MV-4-11 (cell line): ENCODE results near the gene CTXN1.
"Not testable (repeated sequence)": the region's sequence is repeated elsewhere in the genome, so short reads cannot be mapped to it uniquely, and the experiment has no call there.

Source experiments
- DNase-seq: peaks from one replicate; lab custom pipeline; 2025; lab: John Stamatoyannopoulos, UW

CTXN1 gene

DNA sequence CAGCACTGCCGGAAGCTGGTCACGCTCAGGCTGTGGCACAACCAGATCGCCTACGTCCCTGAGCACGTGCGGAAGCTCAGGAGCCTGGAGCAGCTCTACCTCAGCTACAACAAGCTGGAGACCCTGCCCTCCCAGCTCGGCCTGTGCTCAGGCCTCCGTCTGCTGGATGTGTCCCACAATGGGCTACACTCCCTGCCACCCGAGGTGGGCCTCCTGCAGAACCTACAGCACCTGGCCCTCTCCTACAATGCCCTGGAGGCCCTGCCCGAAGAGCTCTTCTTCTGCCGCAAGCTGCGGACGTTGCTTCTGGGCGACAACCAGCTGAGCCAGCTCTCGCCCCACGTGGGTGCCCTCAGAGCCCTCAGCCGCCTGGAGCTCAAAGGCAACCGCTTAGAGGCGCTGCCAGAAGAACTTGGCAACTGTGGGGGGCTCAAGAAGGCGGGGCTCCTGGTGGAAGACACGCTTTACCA lies 25.5 kb downstream of the CTXN1 start:
- DNase-seq: no peak

DNA sequence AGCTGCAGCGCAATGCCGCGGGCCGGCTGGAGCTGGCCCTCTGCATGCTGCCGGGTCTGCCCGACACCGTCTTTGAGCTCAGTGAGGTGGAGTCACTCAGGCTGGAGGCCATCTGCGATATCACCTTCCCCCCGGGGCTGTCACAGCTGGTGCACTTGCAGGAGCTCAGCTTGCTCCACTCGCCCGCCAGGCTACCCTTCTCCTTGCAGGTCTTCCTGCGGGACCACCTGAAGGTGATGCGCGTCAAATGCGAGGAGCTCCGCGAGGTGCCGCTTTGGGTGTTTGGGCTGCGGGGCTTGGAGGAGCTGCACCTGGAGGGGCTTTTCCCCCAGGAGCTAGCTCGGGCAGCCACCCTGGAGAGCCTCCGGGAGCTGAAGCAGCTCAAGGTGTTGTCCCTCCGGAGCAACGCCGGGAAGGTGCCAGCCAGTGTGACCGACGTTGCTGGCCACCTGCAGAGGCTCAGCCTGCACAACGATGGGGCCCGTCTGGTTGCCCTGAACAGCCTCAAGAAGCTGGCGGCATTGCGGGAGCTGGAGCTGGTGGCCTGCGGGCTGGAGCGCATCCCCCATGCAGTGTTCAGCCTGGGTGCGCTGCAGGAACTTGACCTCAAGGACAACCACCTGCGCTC lies 26.1 kb downstream of the CTXN1 start:
- DNase-seq: no peak

DNA sequence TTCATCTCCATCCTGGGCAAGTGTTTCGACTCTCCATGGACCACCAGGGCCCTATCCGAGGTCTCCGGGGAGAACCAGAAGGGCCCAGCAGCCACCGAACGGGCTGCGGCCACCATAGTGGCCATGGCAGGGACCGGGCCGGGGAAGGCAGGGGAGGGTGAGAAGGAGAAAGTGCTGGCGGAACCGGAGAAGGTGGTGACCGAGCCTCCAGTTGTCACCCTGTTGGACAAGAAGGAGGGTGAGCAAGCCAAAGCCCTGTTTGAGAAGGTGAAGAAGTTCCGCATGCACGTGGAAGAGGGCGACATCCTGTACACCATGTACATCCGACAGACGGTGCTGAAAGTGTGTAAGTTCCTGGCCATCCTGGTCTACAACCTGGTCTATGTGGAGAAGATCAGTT lies 27.0 kb downstream of the CTXN1 start:
- no peak for DNase-seq

DNA sequence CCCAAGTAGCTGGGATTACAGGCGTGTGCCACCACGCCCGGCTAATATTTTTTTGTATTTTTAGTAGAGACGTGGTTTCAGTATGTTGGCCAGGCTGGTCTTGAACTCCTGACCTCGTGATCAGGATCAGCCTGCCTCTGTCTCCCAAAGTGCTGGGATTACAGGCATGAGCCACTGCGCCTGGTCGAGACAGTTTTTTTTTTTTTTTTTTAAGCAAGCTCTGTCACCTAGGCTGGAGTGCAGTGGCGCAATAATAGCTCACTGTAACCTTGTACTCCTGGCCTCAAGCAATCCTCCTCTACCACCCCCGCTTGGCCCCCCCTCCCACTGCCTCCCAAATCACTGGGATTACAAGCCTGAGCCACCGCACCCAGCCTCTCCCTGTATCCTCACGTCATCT lies 28.6 kb downstream of the CTXN1 start:
- DNase-seq: no peak

GRCh38 chr19:7895565-7895964 lies 30.4 kb downstream of the CTXN1 start:
- DNase-seq: no peak

DNA sequence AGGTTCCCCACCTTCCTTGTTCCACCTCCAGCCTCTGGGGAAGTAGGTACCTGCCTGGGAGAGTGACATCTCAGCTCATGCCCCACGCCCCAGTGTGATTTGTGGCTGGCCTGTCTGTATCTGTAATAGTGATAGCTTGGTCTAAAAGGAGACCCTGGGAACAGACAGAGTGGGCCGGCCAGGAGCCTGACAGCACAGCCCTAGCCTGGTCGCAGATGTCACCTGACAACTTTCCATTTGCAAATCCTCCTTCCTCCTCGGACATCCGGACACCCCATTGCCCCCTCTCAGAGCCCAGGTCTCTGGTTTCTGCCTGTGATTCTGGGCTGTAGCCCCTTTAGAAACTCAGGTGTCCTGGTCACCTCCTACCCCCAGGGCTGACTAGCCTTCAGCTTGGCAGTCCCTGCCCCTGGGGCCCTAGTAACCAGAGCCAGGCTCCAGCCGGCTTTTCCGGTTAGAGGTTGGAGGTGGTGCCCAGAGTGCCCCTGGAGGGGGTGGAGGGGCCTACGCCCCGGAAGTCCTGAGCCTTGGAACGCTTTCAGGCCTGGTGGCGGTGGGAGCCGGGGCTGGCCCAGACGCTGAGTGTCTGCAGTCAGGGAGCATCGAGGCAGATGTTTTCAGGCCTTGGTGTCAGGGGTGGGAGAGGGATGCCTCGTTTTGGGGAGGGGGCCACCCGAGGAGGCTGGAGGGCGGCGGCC lies 31.2 kb downstream of the CTXN1 start:
- DNase-seq: no peak

DNA sequence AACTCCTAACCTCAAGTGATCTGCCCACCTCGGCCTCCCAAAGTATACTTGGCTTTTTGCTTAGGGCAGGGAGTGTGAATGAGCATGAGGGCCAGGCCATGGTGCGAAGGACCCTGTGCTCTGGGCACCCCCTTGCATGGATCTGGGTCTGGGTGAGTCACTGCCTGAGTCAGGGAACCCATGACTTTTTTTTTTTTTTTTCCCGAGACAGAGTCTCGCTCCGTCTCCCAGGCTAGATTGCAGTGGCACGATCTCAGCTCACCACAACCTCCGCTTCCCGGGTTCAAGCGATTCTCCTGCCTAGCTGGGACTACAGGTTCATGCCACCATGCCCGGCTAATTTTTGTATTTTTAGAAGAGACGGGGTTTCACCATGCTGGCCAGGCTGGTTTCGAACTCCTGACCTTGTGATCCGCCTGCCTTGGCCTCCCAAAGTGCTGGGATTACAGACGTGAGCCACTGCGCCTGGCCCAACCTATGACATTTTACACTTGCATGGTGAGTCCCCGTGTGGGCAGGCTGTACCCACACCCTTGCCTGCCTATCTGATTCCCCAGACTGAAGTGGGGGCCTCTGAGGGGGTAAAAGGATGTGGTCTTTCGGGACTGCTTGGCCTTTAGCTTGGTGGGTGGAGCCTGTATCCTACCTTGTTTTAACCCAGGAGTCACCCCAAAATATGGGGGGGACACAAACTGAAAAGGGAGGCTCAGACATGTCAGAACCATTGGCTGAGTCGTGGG lies 32.4 kb downstream of the CTXN1 start:
- DNase-seq: not testable (repeated sequence)

- no peak for DNase-seq
Measured at GRCh38 chr19:7888826-7889217, 37.1 kb downstream of the CTXN1 start.

- no peak for DNase-seq
Measured at GRCh38 chr19:7888145-7888825, 37.6 kb downstream of the CTXN1 start, which contains the start of gene LRRC8E. LRRC8E (plus strand) TSS chr19:7888510; CDS start chr19:7895604, 7,094 bp downstream.

GRCh38 chr19:7887408-7888144 lies 38.4 kb downstream of the CTXN1 start:
- no peak for DNase-seq

GRCh38 chr19:7885818-7886217 lies 40.1 kb downstream of the CTXN1 start:
- DNase-seq: no peak

- DNase-seq: peak; percentile 37
Measured at GRCh38 chr19:7883796-7884570, 42.0 kb downstream of the CTXN1 start.

DNA sequence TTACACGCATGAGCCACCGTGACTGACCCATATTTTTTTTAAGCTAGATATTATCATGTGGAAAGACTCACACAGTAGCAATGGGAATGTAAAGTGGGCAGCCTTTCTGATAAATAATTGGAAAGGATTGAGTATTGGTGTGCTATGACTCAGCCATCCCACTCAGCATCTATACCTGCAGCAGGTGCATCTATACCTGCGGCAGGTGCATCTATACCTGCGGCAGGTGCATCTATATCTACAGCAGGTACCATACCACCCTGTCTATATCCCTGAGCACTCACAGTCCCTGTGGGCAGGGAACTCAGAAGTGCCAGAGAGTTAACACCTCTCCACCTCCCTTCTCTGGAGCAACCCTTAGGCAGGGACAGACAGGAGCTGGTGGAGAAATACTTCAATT lies 42.8 kb downstream of the CTXN1 start:
- no peak for DNase-seq

- DNase-seq: no peak
Measured at GRCh38 chr19:7881910-7882309, 44.0 kb downstream of the CTXN1 start.

- peak; percentile 42 for DNase-seq
Measured at GRCh38 chr19:7879836-7880235, 46.1 kb downstream of the CTXN1 start.

GRCh38 chr19:7879111-7879807 lies 46.7 kb downstream of the CTXN1 start:
- DNase-seq: no peak

DNA sequence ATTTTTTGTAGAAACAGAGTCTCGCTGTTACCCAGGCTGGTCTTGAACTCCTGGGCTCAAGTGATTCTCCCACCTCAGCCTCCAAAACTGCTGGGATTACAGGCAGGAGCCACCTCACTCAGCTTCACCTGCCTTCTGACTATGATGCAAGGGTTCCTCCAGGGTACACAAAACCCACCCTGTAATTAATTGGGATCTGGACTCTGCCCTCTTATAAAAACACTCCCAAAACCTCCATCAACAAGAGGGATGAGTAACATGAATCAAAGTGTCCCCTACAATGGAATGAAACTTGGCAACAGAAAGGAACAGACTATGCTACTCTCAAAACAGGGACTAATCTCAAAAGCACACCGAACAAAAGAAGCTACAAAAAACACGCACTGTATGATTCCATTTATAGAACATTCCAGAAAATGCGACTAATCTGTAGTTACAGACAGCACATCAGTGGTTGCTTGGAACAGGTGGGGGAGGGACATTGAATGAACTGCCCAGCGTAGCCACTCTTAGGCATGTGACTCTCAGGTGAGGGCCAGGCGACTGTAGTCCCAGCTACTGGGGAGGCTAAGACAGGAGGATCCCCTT lies 48.6 kb downstream of the CTXN1 start:
- no peak for DNase-seq

- DNase-seq: no peak
Measured at GRCh38 chr19:7874897-7875273, 51.0 kb downstream of the CTXN1 start.
